SJCRH30 (cell line): ENCODE data around the gene SLAMF9. TPM values are rescaled to one million over a fixed set of nuclear protein-coding genes. Genes with fewer than 3 reads are reported as not detected.

Experiments
- DNase-seq, 2 experiments: peaks; one replicate each; pipeline ENCODE4 v3.0.0-alpha.2; 2015 to 2020
- H3K27ac ChIP-seq: fragments of 250-450 bp; sonication (Bioruptor Pico); 2 replicates; pipeline ENCODE4 v1.5.1; 2020; ENCODE audit warnings: mild to moderate bottlenecking, moderate library complexity
- H3K27me3 ChIP-seq: fragments of 250-450 bp; sonication (Bioruptor Pico); 2 replicates; pipeline ENCODE4 v1.5.1; 2020; ENCODE audit warnings: mild to moderate bottlenecking, moderate library complexity
- H3K36me3 ChIP-seq: fragments of 250-450 bp; sonication (Bioruptor Pico); 2 replicates; pipeline ENCODE4 v1.5.1; 2020; ENCODE audit warnings: mild to moderate bottlenecking, moderate library complexity
- H3K4me1 ChIP-seq: fragments of 250-450 bp; sonication (Bioruptor Pico); 2 replicates; pipeline ENCODE4 v1.5.1; 2020; ENCODE audit warnings: mild to moderate bottlenecking, moderate library complexity
- H3K4me3 ChIP-seq: fragments of 250-450 bp; sonication (Bioruptor Pico); 2 replicates; pipeline ENCODE4 v1.5.1; 2020; ENCODE audit warnings: mild to moderate bottlenecking, moderate library complexity
- H3K9me3 ChIP-seq: fragments of 250-450 bp; sonication (Bioruptor Pico); replicated peaks from 2 replicates; pipeline ENCODE4 v1.5.1; 2020; ENCODE audit warnings: mild to moderate bottlenecking, moderate library complexity
- total RNA-seq: library from RNA; depleted of rRNA; stranded (reverse); fragments of >200 nt; shearing (Covaris generic); gene quantifications from 2 replicates; pipeline ENCODE4 v1.2.3, GENCODE V29; 2014

SLAMF9 gene
- total RNA-seq, 1 experiment from 2014 or later, result not detected

DNA sequence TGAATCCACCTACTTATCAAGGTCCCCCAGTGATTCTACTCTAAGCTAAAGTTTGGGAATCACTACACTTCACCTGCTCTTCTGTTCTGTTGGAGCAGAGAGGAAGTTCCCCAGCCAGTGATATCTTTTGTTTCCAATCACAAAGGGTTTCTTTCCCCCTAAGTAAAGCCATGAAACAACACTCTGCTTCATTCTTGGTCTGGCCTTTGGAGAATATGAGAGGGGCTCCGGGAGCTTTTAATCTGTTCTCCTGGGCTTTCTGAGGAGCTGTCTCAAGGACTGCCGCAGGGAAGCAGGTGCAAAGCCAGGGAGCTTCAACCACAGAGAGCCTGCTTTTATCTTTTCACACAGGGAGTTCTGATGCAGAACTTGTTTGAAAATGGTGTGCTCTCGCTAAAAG, 10.1 kb upstream of the SLAMF9 start:
- H3K36me3 ChIP-seq, result no peaks in the 10 kb centered on the region
- H3K27ac ChIP-seq, result no peak overlapping the region
- DNase-seq, result no peak
- H3K4me3 ChIP-seq, result no peak overlapping the region
- H3K9me3 ChIP-seq, result no peaks in the 10 kb centered on the region
- H3K27me3 ChIP-seq, result no peaks in the 10 kb centered on the region; the same call in 1 of the 2 replicates
- H3K4me1 ChIP-seq, result no peaks in the 10 kb centered on the region

DNA sequence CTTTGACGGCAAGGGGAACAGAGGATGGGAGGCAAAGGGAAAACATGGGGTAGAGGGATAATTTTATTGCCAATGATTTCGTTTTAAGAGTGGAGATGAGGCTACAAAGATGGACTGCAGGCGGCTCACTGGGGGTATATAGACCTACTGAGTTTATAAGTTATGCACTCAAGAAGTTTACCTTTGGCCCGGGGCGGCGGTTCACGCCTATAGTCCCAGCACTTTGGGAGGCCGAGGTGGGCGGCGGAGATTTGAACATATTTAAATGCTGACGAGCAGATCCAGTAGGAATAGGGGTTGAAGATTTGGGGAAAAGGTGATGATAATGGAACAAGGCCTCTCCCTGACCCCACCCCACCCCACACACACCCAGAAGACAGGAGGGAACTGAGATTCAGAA, 8.1 kb upstream of the SLAMF9 start:
- no peaks in the 10 kb centered on the region for H3K4me1 ChIP-seq
- no peaks in the 10 kb centered on the region for H3K36me3 ChIP-seq

DNA sequence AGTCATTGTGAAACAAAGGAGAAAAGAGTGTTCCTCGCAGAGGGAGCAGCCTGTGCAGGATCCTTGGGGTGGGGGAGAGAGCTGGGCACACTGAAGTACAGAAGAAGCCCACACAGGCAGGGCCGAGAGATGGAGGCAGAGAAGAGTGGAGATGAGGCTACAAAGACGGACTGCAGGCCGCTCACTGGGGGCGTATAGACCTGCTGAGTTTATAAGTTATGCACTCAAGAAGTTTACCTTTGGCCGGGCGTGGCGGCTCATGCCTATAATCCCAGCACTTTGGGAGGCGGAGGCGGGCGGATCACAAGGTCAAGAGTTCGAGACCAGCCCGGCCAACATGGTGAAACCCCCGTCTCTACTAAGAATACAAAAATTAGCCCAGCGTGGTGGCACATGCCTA, 7.6 kb upstream of the SLAMF9 start:
- no peaks in the 10 kb centered on the region for H3K9me3 ChIP-seq
- no peaks in the 10 kb centered on the region; the same call in 1 of the 2 replicates for H3K27me3 ChIP-seq
- H3K4me1 ChIP-seq, result no peaks in the 10 kb centered on the region
- H3K36me3 ChIP-seq, result no peaks in the 10 kb centered on the region
- DNase-seq, result no peak
- H3K4me3 ChIP-seq, result no peak overlapping the region
- H3K27ac ChIP-seq, result no peak overlapping the region

More for the DNA sequence above, 8.1 kb upstream of the SLAMF9 start:
- Histone ChIP-seq H3K27me3 (no peaks in the 10 kb centered on the region; the same call in 1 of the 2 replicates), H3K27ac (no peak overlapping the region), H3K4me3 (no peak overlapping the region), H3K9me3 (no peaks in the 10 kb centered on the region)
- no peak for DNase-seq

DNA sequence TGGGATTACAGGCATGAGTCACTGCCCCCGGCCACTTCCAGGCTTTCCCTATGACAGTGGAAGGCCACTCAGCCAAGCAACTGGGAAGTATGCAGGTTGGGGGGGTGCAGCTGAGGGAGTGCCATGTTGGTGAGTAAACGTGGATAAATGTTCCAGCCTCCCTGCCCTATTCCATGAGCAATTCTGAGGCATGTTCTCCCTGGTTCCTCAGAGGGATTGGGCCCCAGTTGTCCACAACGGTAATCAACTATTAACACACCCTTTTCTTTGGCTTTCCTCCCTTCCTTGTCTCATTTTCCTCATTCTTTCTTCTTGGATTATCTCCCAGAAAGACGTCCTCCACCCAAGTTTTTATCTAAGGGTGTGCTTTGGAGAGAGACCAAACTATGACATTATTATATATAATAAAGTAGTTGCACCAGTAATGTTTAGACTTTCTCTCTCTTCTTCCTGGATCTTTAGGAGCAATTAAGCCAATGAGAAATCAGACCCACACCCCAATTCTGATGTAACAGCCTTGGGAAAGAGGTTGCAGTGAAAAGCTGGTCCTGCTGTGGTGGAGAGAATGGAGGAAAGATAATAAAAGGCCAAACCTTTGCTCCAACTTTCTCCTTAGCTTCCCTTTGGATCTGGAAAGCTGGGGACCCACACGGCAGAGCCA, 6.8 kb upstream of the SLAMF9 start:
- no peak overlapping the region for H3K27ac ChIP-seq
- H3K4me3 ChIP-seq, result no peak overlapping the region
- no peaks in the 10 kb centered on the region; the same call in 1 of the 2 replicates for H3K27me3 ChIP-seq
- H3K4me1 ChIP-seq, result no peaks in the 10 kb centered on the region
- H3K9me3 ChIP-seq, result no peaks in the 10 kb centered on the region
- no peaks in the 10 kb centered on the region for H3K36me3 ChIP-seq
- DNase-seq, result no peak

DNA sequence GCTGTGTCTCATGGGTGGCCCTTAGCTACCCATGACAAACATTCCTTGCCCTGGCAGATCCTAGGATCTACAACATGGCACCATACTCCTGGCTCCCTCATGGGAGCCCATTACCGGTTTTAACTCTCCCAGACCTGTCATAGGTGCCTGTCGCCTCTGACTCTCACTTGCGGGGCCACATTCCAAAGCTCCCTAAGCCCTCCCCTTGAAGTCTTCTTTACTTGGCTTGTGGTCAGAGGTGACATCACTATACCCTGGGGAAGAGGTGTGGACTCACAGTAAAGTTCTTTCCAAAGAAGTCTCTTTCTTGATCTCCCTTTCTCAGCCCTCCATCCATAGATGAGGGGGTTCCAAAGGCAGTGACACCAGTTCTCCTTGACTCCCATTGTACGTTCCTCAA, 5.4 kb upstream of the SLAMF9 start:
- no peaks in the 10 kb centered on the region for H3K4me1 ChIP-seq
- H3K27ac ChIP-seq, result no peak overlapping the region
- no peaks in the 10 kb centered on the region for H3K36me3 ChIP-seq
- no peaks in the 10 kb centered on the region for H3K9me3 ChIP-seq
- DNase-seq, result no peak
- H3K4me3 ChIP-seq, result no peak overlapping the region
- no peaks in the 10 kb centered on the region; the same call in 1 of the 2 replicates for H3K27me3 ChIP-seq

DNA sequence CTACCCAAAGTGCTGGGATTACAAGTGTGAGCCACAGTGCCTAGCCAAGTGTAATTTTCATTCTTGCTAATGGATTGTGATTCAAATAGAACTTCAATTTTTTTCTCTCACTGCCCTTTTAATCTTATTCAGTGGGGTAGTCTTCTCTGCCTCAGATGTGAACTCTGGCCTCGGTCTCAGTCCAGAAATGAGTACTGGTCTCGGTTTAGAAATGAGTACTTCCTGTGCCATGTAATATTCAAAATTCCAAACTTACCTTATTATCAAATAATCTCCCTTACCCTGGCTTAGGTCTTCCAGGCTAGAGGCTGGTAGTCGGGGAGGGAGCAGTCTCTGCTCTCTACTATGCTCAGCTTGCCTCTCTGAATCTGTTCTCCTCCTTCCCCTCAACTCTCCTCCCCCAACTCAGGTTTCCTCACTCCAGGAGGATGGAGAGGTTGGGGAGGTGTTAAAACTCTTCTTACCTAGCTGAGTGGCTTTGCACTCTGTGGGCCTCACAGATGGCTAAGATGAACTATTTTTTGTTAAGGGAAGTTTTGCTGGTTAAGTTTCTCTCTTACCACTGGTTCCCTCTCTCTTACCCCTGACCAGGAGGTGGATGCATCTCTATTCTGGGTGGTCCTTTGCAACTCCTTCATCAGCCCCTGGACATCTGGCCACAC, 4.8 kb upstream of the SLAMF9 start:
- H3K27ac ChIP-seq, result no peak overlapping the region
- no peak overlapping the region for H3K4me3 ChIP-seq
- no peaks in the 10 kb centered on the region for H3K36me3 ChIP-seq
- no peaks in the 10 kb centered on the region for H3K4me1 ChIP-seq
- DNase-seq, result no peak
- H3K27me3 ChIP-seq, result no peaks in the 10 kb centered on the region
- H3K9me3 ChIP-seq, result no peaks in the 10 kb centered on the region

DNA sequence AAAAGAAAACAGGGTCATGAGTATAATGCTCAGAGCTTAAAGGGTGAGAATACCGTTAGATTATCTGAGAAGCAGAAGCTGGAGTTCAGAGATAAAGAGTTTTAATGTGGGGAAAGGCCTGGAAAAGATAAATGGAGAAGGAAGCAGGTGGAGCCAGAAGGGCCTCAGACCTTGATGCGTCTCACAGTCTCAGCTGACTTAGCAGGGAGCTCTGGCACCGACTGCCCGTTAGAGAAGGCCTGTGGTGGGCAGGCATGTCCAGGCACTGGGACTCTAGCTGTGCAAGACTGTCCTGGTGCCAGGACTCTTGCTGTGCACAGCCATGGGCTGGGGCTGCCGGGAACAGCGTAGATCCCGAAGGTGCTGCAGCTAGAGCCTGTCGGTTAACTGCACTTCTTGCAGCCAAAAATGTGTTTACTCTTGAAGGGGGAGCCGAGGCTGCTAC, 3.8 kb upstream of the SLAMF9 start:
- no peak overlapping the region for H3K4me3 ChIP-seq
- no peaks in the 10 kb centered on the region for H3K9me3 ChIP-seq
- no peaks in the 10 kb centered on the region for H3K4me1 ChIP-seq
- no peak for DNase-seq
- no peaks in the 10 kb centered on the region for H3K36me3 ChIP-seq
- no peaks in the 10 kb centered on the region for H3K27me3 ChIP-seq
- no peak overlapping the region for H3K27ac ChIP-seq

DNA sequence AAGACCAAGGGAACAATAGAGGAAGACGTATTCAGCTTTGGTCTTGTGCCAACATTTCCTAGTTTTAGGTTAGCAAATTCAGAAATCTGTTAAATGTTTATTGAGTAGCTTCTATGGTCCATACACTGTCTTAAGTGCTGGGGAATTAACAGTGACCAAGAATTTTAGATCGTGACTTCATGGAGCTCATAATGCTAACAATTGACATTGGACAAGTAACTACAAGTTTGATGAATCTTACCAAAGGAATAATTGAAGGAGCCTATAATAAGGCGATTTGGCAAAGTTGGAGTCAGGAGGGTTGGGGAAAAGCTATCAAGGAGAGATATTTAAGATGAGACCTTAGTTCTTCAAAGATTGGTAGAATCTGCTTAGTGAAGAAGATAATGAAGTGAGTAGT, 1.4 kb upstream of the SLAMF9 start:
- Histone ChIP-seq H3K4me1 (no peaks in the 10 kb centered on the region), H3K4me3 (no peak overlapping the region), H3K36me3 (no peaks in the 10 kb centered on the region), H3K27me3 (no peaks in the 10 kb centered on the region), H3K9me3 (no peaks in the 10 kb centered on the region), H3K27ac (no peak overlapping the region)
- no peak for DNase-seq

DNA sequence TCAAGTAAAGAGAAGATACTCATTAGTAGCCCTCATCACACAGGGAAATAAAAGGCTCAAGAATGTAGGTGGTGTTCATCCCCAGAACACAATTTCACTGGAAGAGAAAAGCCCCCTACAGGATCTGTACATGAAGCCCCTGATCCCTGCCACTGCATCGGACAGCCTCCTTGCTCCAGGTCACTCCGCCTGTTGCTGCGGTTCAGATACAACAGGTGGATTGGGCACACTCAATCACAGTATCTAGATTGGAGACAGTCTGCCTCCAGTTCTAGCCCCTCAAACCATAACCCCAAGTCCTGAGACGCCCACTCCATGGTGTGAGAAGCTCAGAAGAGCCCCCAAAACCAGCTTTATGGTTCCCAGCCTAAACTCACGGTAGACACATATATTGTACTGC, 1.1 kb downstream of the SLAMF9 start:
- Histone ChIP-seq H3K27me3 (no peaks in the 10 kb centered on the region), H3K4me3 (no peak overlapping the region), H3K4me1 (no peaks in the 10 kb centered on the region), H3K27ac (no peak overlapping the region), H3K9me3 (no peaks in the 10 kb centered on the region), H3K36me3 (no peaks in the 10 kb centered on the region)
- no peak for DNase-seq

DNA sequence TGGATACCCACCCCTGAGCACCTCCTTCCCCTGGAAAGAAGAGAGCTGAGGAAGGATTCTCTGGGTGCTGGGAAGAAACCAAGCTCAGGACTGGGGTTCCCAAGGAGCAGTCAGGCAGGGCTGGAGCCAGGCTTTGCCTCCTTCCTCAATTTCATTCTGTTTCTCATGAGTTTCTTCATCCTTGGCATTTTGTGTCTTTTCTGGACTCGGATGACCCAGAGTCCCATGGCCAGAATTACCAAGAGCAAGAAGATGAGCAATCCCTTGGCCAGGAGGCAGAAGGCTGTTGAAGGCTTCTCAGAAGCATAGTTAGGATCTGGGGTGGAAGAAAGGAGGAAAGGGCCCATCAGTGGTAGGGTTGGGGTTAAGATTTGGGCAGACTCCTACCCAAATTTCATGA, 2.5 kb downstream of the SLAMF9 start:
- Histone ChIP-seq H3K9me3 (no peaks in the 10 kb centered on the region), H3K4me1 (no peaks in the 10 kb centered on the region), H3K27ac (no peak overlapping the region), H3K4me3 (no peak overlapping the region), H3K27me3 (no peaks in the 10 kb centered on the region), H3K36me3 (no peaks in the 10 kb centered on the region)
- no peak for DNase-seq

DNA sequence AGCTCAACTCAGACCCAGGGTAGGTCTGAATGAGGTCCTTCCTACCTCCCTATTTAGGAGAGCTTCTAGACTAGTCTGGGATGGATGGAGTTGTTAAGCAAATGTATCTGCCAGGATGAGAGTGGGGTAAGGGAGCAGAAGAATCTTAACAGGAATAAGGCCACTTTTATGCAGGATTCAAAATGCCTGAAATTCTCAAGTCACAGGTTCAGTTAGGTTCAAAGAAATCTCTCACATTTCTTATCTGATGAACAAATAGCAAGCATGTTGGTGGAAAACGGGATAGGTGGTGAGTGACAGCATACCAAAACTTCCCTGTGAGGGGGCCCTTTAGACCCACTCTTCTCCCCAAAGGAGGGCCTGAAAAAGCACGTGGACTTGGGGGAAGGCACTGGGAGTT, 3.0 kb downstream of the SLAMF9 start:
- DNase-seq, result no peak
- no peaks in the 10 kb centered on the region for H3K27me3 ChIP-seq
- no peaks in the 10 kb centered on the region for H3K9me3 ChIP-seq
- H3K4me1 ChIP-seq, result no peaks in the 10 kb centered on the region
- H3K36me3 ChIP-seq, result no peaks in the 10 kb centered on the region
- no peak overlapping the region for H3K4me3 ChIP-seq
- no peak overlapping the region for H3K27ac ChIP-seq

DNA sequence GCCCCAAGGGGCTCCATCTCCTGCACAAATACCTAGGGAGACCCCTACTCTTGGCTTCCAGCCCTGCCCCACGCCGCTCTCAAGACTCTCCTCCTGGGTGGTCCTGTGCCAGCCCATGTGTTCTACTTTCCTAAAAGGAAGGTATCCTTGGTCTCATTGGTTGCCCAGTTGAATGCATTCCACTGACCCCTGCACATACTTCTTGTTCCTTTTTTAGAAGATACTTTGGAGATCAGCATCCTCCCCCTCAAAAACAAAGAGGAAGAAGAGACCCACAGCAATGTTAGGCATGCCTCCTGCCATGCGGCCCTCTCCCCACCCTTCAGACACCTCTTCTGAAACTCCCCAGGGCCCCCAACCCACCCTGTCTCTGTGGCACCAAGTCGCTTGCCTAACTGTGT, 4.1 kb downstream of the SLAMF9 start:
- peaks cover 5% of the 10 kb centered on the region for H3K27me3 ChIP-seq
- DNase-seq, result no peak

DNA sequence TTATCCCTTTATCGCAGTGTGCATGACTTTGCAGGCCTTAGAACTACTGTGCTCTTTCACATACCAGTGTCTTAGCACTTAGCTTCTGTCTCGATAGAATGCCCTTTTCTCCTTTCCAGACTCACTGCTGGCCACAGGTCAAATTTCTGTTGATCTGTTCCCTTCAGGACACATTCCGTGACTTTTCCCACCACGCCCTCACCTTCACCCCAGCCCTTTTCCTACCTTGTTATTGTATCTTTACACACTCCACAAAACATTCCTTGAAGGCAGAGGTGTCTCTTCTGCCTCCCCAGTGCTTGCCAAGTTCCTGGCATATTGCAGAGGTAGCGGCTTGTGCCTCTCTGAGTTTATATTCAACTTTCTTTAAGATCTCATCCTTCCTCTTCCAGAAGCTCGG, 4.9 kb downstream of the SLAMF9 start:
- Histone ChIP-seq H3K27me3 (peaks cover 12% of the 10 kb centered on the region), H3K4me1 (no peaks in the 10 kb centered on the region), H3K36me3 (no peaks in the 10 kb centered on the region), H3K27ac (no peak overlapping the region), H3K9me3 (no peaks in the 10 kb centered on the region), H3K4me3 (no peak overlapping the region)
- no peak for DNase-seq

More for the DNA sequence above, 4.1 kb downstream of the SLAMF9 start:
- Histone ChIP-seq H3K36me3 (no peaks in the 10 kb centered on the region), H3K9me3 (no peaks in the 10 kb centered on the region), H3K4me3 (no peak overlapping the region), H3K4me1 (no peaks in the 10 kb centered on the region), H3K27ac (no peak overlapping the region)

DNA sequence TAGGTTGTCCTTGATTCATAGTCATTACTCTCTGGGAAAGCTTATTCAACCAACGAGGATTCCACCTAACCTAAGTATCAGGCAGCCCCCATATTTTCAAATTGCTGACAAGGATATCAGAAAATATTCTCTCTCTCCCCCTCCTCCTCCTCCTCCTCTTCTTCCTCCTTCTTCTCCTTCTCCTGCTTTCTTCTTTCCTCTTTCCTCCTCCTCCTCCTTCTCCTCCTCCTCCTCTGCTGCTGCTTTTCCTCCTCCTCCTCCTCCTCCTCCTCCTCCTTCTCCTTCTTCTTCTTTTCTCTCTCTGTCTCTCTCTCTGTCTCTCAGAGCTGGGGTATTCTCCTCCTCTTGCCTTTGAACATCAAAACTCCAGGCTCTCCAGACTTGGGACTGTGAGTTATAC, 6.1 kb downstream of the SLAMF9 start:
- no peak for DNase-seq
- H3K4me1 ChIP-seq, result no peaks in the 10 kb centered on the region
- no peaks in the 10 kb centered on the region for H3K9me3 ChIP-seq
- no peak overlapping the region for H3K27ac ChIP-seq
- no peak overlapping the region for H3K4me3 ChIP-seq
- H3K36me3 ChIP-seq, result no peaks in the 10 kb centered on the region
- H3K27me3 ChIP-seq, result peaks cover 12% of the 10 kb centered on the region

DNA sequence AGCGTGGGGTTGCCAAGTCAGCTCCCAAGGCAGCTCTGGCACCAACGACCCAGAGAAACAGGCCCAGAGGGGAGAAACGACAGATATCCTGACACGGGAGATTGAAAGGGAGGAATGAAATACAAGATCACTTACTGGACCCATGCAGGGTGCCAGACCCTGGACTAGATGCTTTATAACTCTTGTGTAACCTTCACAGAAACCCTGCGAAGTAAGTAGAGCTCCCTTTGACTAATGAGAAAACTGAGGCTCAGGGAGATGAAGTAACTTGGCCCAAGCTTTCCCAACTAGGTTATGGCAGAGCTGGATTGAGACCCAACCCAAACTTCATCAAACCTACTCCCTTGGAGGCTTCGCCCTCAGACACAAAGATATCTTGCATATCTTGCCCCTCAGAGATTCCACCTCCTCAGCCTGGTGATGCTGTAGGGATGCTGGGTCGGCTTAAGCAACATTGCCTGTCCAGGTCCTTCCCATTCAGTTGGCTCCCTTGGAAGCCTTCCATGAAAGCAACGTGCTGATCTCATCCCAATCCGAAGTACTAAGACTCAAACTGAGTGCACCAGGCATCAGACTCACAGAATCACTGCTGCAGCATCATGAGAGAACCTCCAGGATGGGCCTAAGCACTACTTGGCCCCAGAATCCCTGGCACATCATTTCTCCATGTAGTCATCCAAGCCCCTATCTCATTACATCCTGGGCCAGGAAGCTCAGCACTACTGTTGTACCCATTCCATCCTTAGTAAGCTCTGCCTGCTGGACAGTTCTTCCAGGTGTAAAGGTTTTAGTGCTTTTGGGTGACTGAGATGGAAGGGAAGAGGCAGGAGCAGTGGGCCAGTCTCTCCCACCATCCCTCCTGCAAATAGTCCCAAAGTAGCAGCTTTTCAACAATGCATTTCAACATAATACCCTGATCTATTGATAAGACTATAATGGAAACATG, 7.5 kb downstream of the SLAMF9 start:
- Histone ChIP-seq H3K27ac (no peak overlapping the region), H3K4me1 (no peaks in the 10 kb centered on the region), H3K4me3 (no peak overlapping the region), H3K9me3 (no peaks in the 10 kb centered on the region), H3K36me3 (no peaks in the 10 kb centered on the region), H3K27me3 (peaks cover 19% of the 10 kb centered on the region)
- DNase-seq, result no peak
